Astrocyte (in vitro differentiated cells and primary cell): Measurements from ENCODE around the gene SIRPD. TPM values are rescaled to one million over a fixed set of nuclear protein-coding genes. Genes with fewer than 3 reads are reported as not detected.

Experiments used
- DNase-seq: peaks from one replicate; pipeline ENCODE4 v3.0.0-alpha.2; 2010; ENCODE audit warnings: low read depth
- FAIRE-seq: peaks from 2 replicates; lab custom pipeline; 2011; peaks lifted over from hg19 to GRCh38; lab: Jason Lieb, UNC
- H2AFZ ChIP-seq: 2 replicates; pipeline ENCODE4 v1.6.0; 2012; ENCODE audit warnings: low read depth, low read length, inconsistent platforms
- H3K27ac ChIP-seq: 2 replicates; pipeline ENCODE4 v1.5.1; 2011; ENCODE audit warnings: low read depth, low read length, inconsistent platforms
- H3K27me3 ChIP-seq: 2 replicates; pipeline ENCODE4 v1.6.0; 2011; ENCODE audit warnings: low read length, inconsistent platforms; ENCODE audit not compliant: insufficient read depth
- H3K36me3 ChIP-seq: 2 replicates; pipeline ENCODE4 v1.5.1; 2011; ENCODE audit warnings: low read length, inconsistent platforms; ENCODE audit not compliant: insufficient read depth
- H3K4me1 ChIP-seq: 2 replicates; pipeline ENCODE4 v1.5.1; 2011; ENCODE audit warnings: low read length, inconsistent platforms; ENCODE audit not compliant: insufficient read depth
- H3K4me2 ChIP-seq: 2 replicates; pipeline ENCODE4 v1.6.0; 2012; ENCODE audit warnings: low read length, inconsistent platforms
- H3K4me3 ChIP-seq: 2 replicates; pipeline ENCODE4 v1.5.1; 2011; ENCODE audit warnings: low read depth, mild to moderate bottlenecking, low read length, inconsistent platforms; ENCODE audit not compliant: insufficient read depth
- H3K79me2 ChIP-seq: 2 replicates; pipeline ENCODE4 v1.6.0; 2012; ENCODE audit warnings: mild to moderate bottlenecking, low read length, inconsistent platforms; ENCODE audit not compliant: insufficient read depth
- H3K9ac ChIP-seq: 2 replicates; pipeline ENCODE4 v1.6.0; 2012; ENCODE audit warnings: mild to moderate bottlenecking, low read length, inconsistent platforms
- H3K9me3 ChIP-seq: 2 replicates; pipeline ENCODE4 v1.5.1; 2012; ENCODE audit warnings: low read depth, mild to moderate bottlenecking, low read length, inconsistent platforms; ENCODE audit not compliant: insufficient read depth
- H4K20me1 ChIP-seq: 2 replicates; pipeline ENCODE4 v1.6.0; 2012; ENCODE audit warnings: low read length, inconsistent platforms; ENCODE audit not compliant: insufficient read depth
- H3K27ac Mint-ChIP-seq: one replicate; pipeline ENCODE4 v1.8.0; 2021; ENCODE audit warnings: mild to moderate bottlenecking, mixed read lengths; ENCODE audit not compliant: unreplicated experiment
- H3K27me3 Mint-ChIP-seq: one replicate; pipeline ENCODE4 v1.8.0; 2021; ENCODE audit warnings: low read depth, mixed read lengths; ENCODE audit not compliant: unreplicated experiment
- H3K36me3 Mint-ChIP-seq: one replicate; pipeline ENCODE4 v1.8.0; 2021; ENCODE audit warnings: low read depth, mixed read lengths; ENCODE audit not compliant: unreplicated experiment
- H3K4me1 Mint-ChIP-seq: one replicate; pipeline ENCODE4 v1.8.0; 2021; ENCODE audit warnings: low read depth, mixed read lengths; ENCODE audit not compliant: unreplicated experiment
- H3K4me3 Mint-ChIP-seq: one replicate; pipeline ENCODE4 v1.8.0; 2021; ENCODE audit warnings: mild to moderate bottlenecking, moderate library complexity, mixed read lengths; ENCODE audit not compliant: unreplicated experiment
- H3K9me3 Mint-ChIP-seq: one replicate; pipeline ENCODE4 v1.8.0; 2021; ENCODE audit warnings: mild to moderate bottlenecking, mixed read lengths; ENCODE audit not compliant: unreplicated experiment
- EZH2 ChIP-seq: IDR thresholded peaks from 2 replicates; pipeline ENCODE4 v1.6.1; 2012; ENCODE audit warnings: mild to moderate bottlenecking, low read length, inconsistent platforms; ENCODE audit not compliant: insufficient read depth
- total RNA-seq: library from RNA; stranded (reverse); gene quantifications from 2 replicates; pipeline ENCODE4 v1.2.1, GENCODE V29; 2021
- TF ChIP-seq, protein P1 (sequence below): IDR thresholded peaks from 2 replicates; pipeline ENCODE4 v1.5.1; 2011; ENCODE audit warnings: low read depth, mild to moderate bottlenecking, inconsistent platforms, low read length, moderate library complexity; ENCODE audit not compliant: insufficient read depth

SIRPD gene
- total RNA-seq, 1 donor from 2014 or later = not detected

DNA sequence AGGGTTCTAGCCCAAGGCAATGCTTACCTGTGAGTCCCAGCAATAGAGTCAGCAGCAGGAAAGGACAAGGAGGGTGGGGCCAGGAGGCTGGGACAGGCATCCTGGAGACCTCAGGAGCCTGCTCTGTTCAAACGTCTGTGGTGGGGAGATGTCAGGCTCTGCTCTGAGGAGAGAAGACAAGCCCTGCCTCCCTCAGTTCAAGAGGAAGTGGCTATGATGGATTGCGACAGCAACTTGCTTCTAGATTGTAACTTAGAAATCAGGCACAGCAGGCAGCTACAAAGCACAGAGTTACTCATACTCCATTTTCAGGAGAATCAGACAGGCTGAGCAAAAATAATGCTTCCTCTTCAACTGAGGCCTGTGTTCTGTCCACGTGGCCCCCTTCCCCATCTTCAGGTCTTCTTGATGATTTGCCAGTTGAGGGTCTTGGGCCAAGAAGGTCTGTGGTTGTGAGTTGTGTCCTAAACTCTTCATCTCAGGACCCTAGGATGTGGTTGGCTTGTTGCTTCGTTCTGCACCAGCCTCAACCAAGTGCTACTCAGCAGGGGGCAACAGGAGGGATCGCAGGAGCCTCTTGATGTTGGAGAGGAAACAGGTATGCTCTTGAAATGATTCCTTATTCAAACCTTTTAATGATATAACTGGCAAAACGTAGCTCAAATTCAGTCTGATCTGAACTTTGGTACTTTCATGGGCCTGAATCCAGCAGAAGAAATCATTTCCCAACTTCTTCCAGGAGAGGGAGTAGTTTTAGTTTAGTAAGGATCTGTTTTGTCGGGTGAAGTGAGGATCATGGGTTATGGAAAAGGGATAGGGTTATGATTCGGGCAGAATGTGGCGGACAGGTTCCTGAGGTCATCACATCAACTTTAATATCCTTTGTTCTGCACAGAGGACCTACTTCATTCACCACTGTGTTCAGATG lies 31.3 kb upstream of the SIRPD start:
- no peaks in the 10 kb centered on the region for H3K79me2 ChIP-seq
- no peaks in the 10 kb centered on the region for H4K20me1 ChIP-seq
- H3K4me2 ChIP-seq = no peak overlapping the region
- TF ChIP-seq EZH2 = no peak
- TF ChIP-seq, protein P1, sequence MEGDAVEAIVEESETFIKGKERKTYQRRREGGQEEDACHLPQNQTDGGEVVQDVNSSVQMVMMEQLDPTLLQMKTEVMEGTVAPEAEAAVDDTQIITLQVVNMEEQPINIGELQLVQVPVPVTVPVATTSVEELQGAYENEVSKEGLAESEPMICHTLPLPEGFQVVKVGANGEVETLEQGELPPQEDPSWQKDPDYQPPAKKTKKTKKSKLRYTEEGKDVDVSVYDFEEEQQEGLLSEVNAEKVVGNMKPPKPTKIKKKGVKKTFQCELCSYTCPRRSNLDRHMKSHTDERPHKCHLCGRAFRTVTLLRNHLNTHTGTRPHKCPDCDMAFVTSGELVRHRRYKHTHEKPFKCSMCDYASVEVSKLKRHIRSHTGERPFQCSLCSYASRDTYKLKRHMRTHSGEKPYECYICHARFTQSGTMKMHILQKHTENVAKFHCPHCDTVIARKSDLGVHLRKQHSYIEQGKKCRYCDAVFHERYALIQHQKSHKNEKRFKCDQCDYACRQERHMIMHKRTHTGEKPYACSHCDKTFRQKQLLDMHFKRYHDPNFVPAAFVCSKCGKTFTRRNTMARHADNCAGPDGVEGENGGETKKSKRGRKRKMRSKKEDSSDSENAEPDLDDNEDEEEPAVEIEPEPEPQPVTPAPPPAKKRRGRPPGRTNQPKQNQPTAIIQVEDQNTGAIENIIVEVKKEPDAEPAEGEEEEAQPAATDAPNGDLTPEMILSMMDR = no peak
- no peak overlapping the region for H2AFZ ChIP-seq
- no peak overlapping the region for H3K9ac ChIP-seq
- H3K4me3 Mint-ChIP-seq = no peak overlapping the region
- H3K4me1 Mint-ChIP-seq = no peaks in the 10 kb centered on the region
- H3K27me3 ChIP-seq = no peaks in the 10 kb centered on the region
- H3K36me3 ChIP-seq = no peaks in the 10 kb centered on the region
- FAIRE-seq (no peak), DNase-seq (no peak)
- H3K9me3 ChIP-seq = no peaks in the 10 kb centered on the region
- no peak overlapping the region for H3K27ac Mint-ChIP-seq
- no peaks in the 10 kb centered on the region for H3K9me3 Mint-ChIP-seq
- H3K4me1 ChIP-seq = no peaks in the 10 kb centered on the region
- no peak overlapping the region for H3K27ac ChIP-seq
- no peaks in the 10 kb centered on the region for H3K27me3 Mint-ChIP-seq
- H3K36me3 Mint-ChIP-seq = no peaks in the 10 kb centered on the region
- no peak overlapping the region for H3K4me3 ChIP-seq

DNA sequence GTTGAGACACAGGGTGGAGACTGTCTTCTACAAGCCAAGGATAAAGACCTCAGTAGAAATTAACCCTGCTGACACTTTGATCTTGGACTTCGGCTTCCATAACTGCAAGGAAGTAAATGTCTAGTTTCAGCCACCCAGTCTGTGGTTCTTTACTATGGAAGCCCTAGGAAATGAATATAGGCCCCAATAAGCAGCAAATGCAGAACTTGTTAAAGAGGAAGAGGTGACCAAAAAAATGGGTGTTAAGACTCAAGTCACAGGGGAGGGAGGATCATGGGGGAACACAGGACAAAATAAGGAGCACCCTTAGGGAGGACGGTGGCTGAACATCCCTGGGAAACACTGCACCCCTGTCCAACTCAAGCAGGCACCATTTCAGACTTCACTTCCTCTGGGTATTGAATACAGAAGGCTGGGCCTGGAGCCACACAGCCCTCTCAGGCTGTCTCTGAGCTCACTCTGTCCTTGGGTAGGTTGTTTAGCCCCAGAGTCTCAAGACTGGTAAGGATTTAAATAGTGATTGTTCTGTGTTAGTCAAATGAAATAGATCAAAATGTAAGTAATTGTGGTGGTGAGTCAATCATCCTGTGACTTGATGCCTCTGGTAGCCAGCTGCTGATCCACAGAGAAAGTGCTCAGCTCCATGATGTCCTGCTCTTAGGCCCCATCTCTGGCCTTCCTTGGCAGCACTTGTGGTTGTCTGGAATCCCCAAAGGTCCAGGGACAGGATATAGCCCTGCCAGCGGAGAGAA lies 30.5 kb upstream of the SIRPD start:
- no peak overlapping the region for H3K9ac ChIP-seq
- TF ChIP-seq, protein P1 = no peak
- TF ChIP-seq EZH2 = no peak
- Mint-ChIP-seq H3K4me3 (no peak overlapping the region), H3K36me3 (no peaks in the 10 kb centered on the region), H3K9me3 (no peaks in the 10 kb centered on the region), H3K4me1 (no peaks in the 10 kb centered on the region), H3K27ac (no peak overlapping the region), H3K27me3 (no peaks in the 10 kb centered on the region)
- H3K4me1 ChIP-seq = no peaks in the 10 kb centered on the region
- H2AFZ ChIP-seq = no peak overlapping the region
- FAIRE-seq (no peak), DNase-seq (no peak)
- H3K36me3 ChIP-seq = no peaks in the 10 kb centered on the region
- no peak overlapping the region for H3K4me3 ChIP-seq
- no peaks in the 10 kb centered on the region for H3K79me2 ChIP-seq
- H4K20me1 ChIP-seq = no peaks in the 10 kb centered on the region
- H3K27me3 ChIP-seq = no peaks in the 10 kb centered on the region
- H3K9me3 ChIP-seq = no peaks in the 10 kb centered on the region
- H3K27ac ChIP-seq = no peak overlapping the region
- no peak overlapping the region for H3K4me2 ChIP-seq
